ENCODE data around the gene ZCCHC4.

DNA sequence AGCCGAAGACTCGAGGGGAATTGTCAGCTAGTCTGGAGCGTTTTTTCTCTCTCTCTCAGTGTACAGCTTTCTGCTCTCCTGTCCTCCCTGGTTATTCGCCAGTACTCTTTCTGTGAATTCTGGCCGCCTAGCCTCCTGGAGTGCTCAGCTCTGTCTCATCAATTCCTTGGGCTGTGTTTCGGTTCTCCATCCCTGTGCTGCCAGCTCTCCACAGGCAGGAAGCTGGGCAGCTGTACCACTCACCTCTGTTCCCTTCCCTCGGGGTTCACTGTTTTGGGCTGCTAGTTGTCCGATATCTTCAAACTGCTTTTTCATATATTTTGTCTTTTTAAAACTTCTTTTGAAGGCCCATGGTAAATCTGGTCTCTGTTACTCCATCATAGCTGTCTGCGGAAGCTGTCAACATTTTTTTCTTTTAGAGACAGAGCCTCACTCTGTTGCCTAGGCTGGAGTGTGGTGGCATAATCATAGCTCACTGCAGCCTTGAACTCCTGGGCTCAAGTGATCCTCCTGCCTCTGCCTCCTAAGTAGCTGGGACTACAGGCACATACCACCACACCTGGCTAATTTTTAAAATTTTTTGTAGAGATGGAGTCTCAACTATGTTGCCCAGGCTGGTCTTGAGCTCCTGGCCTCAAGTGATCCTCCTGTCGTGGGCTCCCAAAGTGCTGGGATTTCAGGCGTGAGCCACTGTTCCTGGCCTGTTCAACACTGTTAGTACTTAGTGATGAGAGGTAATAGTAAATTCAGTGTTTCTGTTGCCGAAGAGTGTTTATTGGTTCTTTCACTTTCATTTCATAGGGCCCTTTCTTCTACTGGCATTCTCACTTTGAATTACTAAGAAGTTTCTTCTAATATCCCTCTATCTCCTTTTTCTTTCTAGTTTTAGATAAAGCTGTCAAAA lies 18.6 kb downstream of the ZCCHC4 start:
- TF ChIP-seq GATA2 (IDR thresholded peaks at IDR 0.05; ENCODE audit: low read depth, low read length) (no peak), GATA3 (IDR thresholded peaks at IDR 0.05; ENCODE audit: low read depth, low read length) (no peak)
